Suprapubic skin (tissue), 4 donors: ENCODE results near the gene SETDB2.

Source experiments
- POLR2A ChIP-seq, 2 donors: fragments of 450-650 bp; IDR thresholded peaks; one replicate each; pipeline ENCODE4 v1.6.1; 2017; ENCODE audit warnings: antibody characterized with exemption in 2 of 2, mild to moderate bottlenecking in 2 of 2, moderate library complexity in 2 of 2
- POLR2AphosphoS5 ChIP-seq, 3 donors: sonication (generic); formaldehyde crosslinking; IDR thresholded peaks; one replicate each; pipeline ENCODE4 v1.6.1; 2017; ENCODE audit warnings: antibody characterized with exemption in 3 of 3
- TF ChIP-seq, protein P1 (sequence below), 2 donors: fragments of 200-600 bp in 1 of 2; fragments of 450-650 bp in 1 of 2; sonication (generic) in 1 of 2; IDR thresholded peaks; one replicate each; pipeline ENCODE4 v1.5.1; 2016 to 2019; ENCODE audit warnings: antibody characterized with exemption in 2 of 2, mild to moderate bottlenecking in 1 of 2, moderate library complexity in 1 of 2

DNA sequence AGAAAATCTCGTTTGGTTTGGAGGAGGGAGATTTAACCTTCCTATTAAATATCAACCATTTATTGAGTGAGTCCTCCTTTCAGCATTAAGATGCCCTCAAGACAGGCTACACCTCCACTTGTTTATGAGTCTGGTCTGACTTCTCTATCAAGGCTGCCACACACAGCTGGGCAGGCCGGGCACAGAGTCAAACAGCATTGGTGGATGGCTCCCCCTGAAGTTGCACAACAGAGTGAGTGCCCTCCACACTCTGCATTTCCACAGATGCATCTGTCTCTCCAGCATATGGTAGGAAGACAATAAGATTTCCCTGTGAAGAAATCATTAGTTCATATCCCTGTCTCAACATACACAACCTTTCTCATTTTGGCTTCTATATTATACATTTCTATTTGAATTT, 83.0 kb downstream of the SETDB2 start:
- TF ChIP-seq, protein P1, sequence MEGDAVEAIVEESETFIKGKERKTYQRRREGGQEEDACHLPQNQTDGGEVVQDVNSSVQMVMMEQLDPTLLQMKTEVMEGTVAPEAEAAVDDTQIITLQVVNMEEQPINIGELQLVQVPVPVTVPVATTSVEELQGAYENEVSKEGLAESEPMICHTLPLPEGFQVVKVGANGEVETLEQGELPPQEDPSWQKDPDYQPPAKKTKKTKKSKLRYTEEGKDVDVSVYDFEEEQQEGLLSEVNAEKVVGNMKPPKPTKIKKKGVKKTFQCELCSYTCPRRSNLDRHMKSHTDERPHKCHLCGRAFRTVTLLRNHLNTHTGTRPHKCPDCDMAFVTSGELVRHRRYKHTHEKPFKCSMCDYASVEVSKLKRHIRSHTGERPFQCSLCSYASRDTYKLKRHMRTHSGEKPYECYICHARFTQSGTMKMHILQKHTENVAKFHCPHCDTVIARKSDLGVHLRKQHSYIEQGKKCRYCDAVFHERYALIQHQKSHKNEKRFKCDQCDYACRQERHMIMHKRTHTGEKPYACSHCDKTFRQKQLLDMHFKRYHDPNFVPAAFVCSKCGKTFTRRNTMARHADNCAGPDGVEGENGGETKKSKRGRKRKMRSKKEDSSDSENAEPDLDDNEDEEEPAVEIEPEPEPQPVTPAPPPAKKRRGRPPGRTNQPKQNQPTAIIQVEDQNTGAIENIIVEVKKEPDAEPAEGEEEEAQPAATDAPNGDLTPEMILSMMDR (IDR thresholded peaks at IDR 0.05): no peak
- TF ChIP-seq POLR2A (IDR thresholded peaks at IDR 0.05): no peak
- TF ChIP-seq POLR2AphosphoS5 (IDR thresholded peaks at IDR 0.05): no peak
